GM18873 (cell line): ENCODE results near the gene CST8.
A peak's percentile ranks its signal among the peaks of the same experiment; 100 is the strongest.
"Not testable (repeated sequence)": the region's sequence is repeated elsewhere in the genome, so short reads cannot be mapped to it uniquely, and the experiment has no call there.

Experiments
- ATAC-seq: cut with Tn5 transposase; IDR thresholded peaks from one replicate; pipeline ENCODE4 v1.9.1; 2021; ENCODE audit warnings: mild to moderate bottlenecking, moderate library complexity, moderate number of reproducible peaks; ENCODE audit not compliant: unreplicated experiment, low FRiP score

The CST8 gene

GRCh38 chr20:23473293-23473692 lies 17.6 kb upstream of the CST8 start:
- ATAC-seq, result not testable (repeated sequence)

GRCh38 chr20:23475395-23475794 lies 15.5 kb upstream of the CST8 start:
- no peak for ATAC-seq

- ATAC-seq, result no peak
Measured at GRCh38 chr20:23476015-23476754, 14.7 kb upstream of the CST8 start.

GRCh38 chr20:23477223-23477622 lies 13.7 kb upstream of the CST8 start:
- ATAC-seq, result no peak

- no peak for ATAC-seq
Measured at GRCh38 chr20:23479043-23479442, 11.9 kb upstream of the CST8 start.

GRCh38 chr20:23482138-23482537 lies 8.8 kb upstream of the CST8 start:
- ATAC-seq, result no peak

GRCh38 chr20:23484081-23484480 lies 6.8 kb upstream of the CST8 start:
- ATAC-seq, result no peak

- ATAC-seq, result no peak
Measured at GRCh38 chr20:23488470-23488869, 2.4 kb upstream of the CST8 start.

GRCh38 chr20:23488996-23489395 lies 1.9 kb upstream of the CST8 start:
- ATAC-seq, result no peak

GRCh38 chr20:23492292-23492691 lies 1.4 kb downstream of the CST8 start:
- ATAC-seq, result no peak

- ATAC-seq, result no peak
Measured at GRCh38 chr20:23493172-23493772, 2.4 kb downstream of the CST8 start.

- ATAC-seq, result no peak
Measured at GRCh38 chr20:23497536-23497935, 6.6 kb downstream of the CST8 start.

GRCh38 chr20:23501926-23502325 lies 11.0 kb downstream of the CST8 start:
- no peak for ATAC-seq

- no peak for ATAC-seq
Measured at GRCh38 chr20:23503649-23504048, 12.7 kb downstream of the CST8 start.

- ATAC-seq, result no peak
Measured at GRCh38 chr20:23507346-23507745, 16.4 kb downstream of the CST8 start.

GRCh38 chr20:23508449-23509229 lies 17.7 kb downstream of the CST8 start:
- no peak for ATAC-seq

GRCh38 chr20:23509247-23509913 lies 18.5 kb downstream of the CST8 start:
- no peak for ATAC-seq

GRCh38 chr20:23510000-23510590 lies 19.2 kb downstream of the CST8 start:
- ATAC-seq, result no peak

GRCh38 chr20:23513164-23513563 lies 22.2 kb downstream of the CST8 start:
- ATAC-seq, result peak; percentile 66

- no peak for ATAC-seq
Measured at GRCh38 chr20:23514848-23515247, 23.9 kb downstream of the CST8 start.
